HEK293T (cell line): Measurements from ENCODE around the gene ORC2.

Source experiments
- CTCF ChIA-PET: fragments of 350-600 bp; formaldehyde crosslinking; extraction: SDS; loops from one replicate; lab custom pipeline; 2021; ENCODE audit warnings: antibody characterized with exemption, inconsistent platforms; lab: Yijun Ruan, JAX
- POLR2A ChIA-PET: fragments of 350-600 bp; formaldehyde crosslinking; extraction: SDS; loops from one replicate; lab custom pipeline; 2020; ENCODE audit warnings: antibody characterized with exemption, inconsistent platforms; lab: Yijun Ruan, JAX
- DNase-seq: peaks from one replicate; pipeline ENCODE4 v3.0.0; 2012; ENCODE audit warnings: mixed read lengths; ENCODE audit errors: extremely low spot score
- ARNT ChIP-seq: fragments of 450-650 bp; IDR thresholded peaks from 2 replicates; pipeline ENCODE4 v1.6.1; 2017; ENCODE audit warnings: mild to moderate bottlenecking
- BHLHE40 ChIP-seq: fragments of 450-650 bp; IDR thresholded peaks from 2 replicates; pipeline ENCODE4 v1.6.1; 2016; ENCODE audit warnings: mild to moderate bottlenecking, moderate library complexity, borderline replicate concordance
- CTBP1 ChIP-seq: fragments of 450-650 bp; IDR thresholded peaks from 2 replicates; pipeline ENCODE4 v1.6.1; 2016; ENCODE audit warnings: borderline replicate concordance
- ELF4 ChIP-seq: fragments of 450-650 bp; IDR thresholded peaks from 2 replicates; pipeline ENCODE4 v1.6.1; 2017; ENCODE audit warnings: antibody characterized with exemption
- FOXA1 ChIP-seq: fragments of 450-650 bp; IDR thresholded peaks from 2 replicates; pipeline ENCODE4 v1.6.1; 2016; ENCODE audit warnings: mild to moderate bottlenecking
- FOXK2 ChIP-seq: fragments of 450-650 bp; IDR thresholded peaks from 2 replicates; pipeline ENCODE4 v1.6.1; 2016; ENCODE audit warnings: mild to moderate bottlenecking
- FOXM1 ChIP-seq: fragments of 450-650 bp; IDR thresholded peaks from 2 replicates; pipeline ENCODE4 v1.6.1; 2017; ENCODE audit warnings: mild to moderate bottlenecking, borderline replicate concordance
- HDGF ChIP-seq: fragments of 450-650 bp; IDR thresholded peaks from 2 replicates; pipeline ENCODE4 v1.6.1; 2017; ENCODE audit warnings: antibody characterized with exemption, borderline replicate concordance
- L3MBTL2 ChIP-seq: fragments of 450-650 bp; conservative IDR thresholded peaks from 2 replicates; pipeline ENCODE4 v1.6.1; 2016; ENCODE audit warnings: mild to moderate bottlenecking
- LEF1 ChIP-seq: fragments of 450-650 bp; IDR thresholded peaks from 2 replicates; pipeline ENCODE4 v1.6.1; 2017; ENCODE audit warnings: mild to moderate bottlenecking, borderline replicate concordance
- NFRKB ChIP-seq: fragments of 450-650 bp; IDR thresholded peaks from 2 replicates; pipeline ENCODE4 v1.6.1; 2016; ENCODE audit warnings: mild to moderate bottlenecking, moderate library complexity
- PKNOX1 ChIP-seq: fragments of 450-650 bp; IDR thresholded peaks from 2 replicates; pipeline ENCODE4 v1.6.1; 2016
- SP1 ChIP-seq: fragments of 450-650 bp; IDR thresholded peaks from 2 replicates; pipeline ENCODE4 v1.6.1; 2017
- SUZ12 ChIP-seq: fragments of 450-650 bp; IDR thresholded peaks from 2 replicates; pipeline ENCODE4 v1.6.1; 2016; ENCODE audit warnings: mild to moderate bottlenecking
- TARDBP ChIP-seq: fragments of 450-650 bp; IDR thresholded peaks from 2 replicates; pipeline ENCODE4 v1.6.1; 2016
- ZNF384 ChIP-seq: fragments of 450-650 bp; IDR thresholded peaks from 2 replicates; pipeline ENCODE4 v1.6.1; 2016

The ORC2 gene

DNA sequence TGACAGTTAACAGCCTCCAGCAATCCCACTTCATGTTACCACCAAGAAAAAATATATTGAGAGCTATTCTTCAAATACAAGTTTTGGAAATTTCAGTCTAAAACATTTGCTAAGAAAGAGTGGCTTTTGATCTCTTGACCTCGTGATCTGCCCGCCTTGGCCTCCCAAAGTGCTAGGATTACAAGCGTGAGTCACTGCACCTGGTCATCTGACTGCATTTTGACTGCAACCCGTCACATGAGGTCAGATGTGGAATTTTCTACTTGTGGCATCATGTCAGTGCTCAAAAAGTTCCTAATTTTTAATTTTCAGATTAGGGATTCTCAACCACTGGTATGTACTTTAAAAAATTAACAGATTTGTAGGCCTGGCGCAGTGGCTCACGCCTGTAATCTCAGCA is 89.9 kb downstream of the ORC2 start:
- no peak for TF ChIP-seq TARDBP
- TF ChIP-seq ZNF384, result no peak
- no peak for TF ChIP-seq SP1
- TF ChIP-seq ELF4, result no peak
- TF ChIP-seq L3MBTL2, result no peak
- no peak for TF ChIP-seq HDGF
- no peak for TF ChIP-seq ARNT
- TF ChIP-seq SUZ12, result no peak
- no peak for TF ChIP-seq FOXK2
- ChIA-PET POLR2A (no interaction called here), CTCF (no interaction called here)
- DNase-seq, result no peak

GRCh38 chr2:200871151-200871550 is 92.3 kb downstream of the ORC2 start:
- ChIA-PET CTCF (no interaction called here), POLR2A (interaction anchor here (1.2 kb wide), 1 partner anchor 18 kb away, joined by 4 read pairs; the partner anchor contains the start of genes NIF3L1 and PPIL3)
- no peak for DNase-seq
- TF ChIP-seq ZNF384 (no peak), FOXA1 (no peak), TARDBP (no peak), ARNT (no peak)

- DNase-seq, result no peak
- ChIA-PET POLR2A (interaction anchor here (1.1 kb wide), 1 partner anchor 20 kb away, joined by 3 read pairs; the partner anchor contains the start of gene NIF3L1), CTCF (no interaction called here)
- TF ChIP-seq FOXM1 (no peak), CTBP1 (no peak), FOXA1 (no peak), ZNF384 (no peak), FOXK2 (no peak), SUZ12 (no peak)
Observed at GRCh38 chr2:200869014-200869413, 94.4 kb downstream of the ORC2 start.

DNA sequence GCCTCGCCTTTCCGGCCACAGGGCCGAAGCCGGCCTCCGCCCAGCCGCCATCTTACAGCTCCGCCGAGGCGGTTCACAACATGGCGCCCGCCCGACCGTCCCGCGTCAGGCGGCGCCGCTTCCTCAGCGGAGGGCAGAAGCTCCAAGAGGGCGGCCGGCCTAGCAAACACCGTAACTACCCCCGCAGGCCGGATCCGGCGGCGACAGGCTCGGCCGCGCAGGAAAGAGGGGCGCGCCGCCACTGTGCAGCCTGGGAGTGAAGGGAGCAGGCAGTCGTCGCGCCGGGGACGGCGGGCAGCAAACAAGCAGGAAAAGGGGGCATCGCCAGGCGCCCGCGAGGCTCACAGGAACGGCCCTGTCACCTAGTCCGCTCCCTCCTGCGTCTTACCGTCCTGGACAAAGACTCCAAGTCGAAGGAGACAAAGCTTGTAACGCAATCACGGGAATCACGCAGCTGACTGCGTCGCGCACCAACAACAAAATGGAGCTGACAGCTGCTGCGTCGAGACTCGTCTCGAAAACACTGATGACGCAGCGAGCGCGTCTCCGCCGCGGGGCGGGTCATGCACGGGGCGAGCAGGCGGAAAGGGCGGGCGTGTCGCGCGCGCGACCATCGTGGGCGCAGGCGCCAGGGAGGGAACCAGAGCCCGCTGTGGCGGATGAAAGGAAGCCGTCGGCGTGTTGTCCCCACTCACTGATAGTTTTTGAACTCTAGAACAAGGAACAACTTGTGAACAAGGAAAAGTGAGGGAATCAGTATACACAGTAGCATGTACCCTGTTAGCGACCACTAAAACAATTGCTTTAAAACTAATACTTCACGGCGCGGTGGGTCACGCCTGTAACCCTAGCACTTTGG is 99.1 kb downstream of the ORC2 start, which contains the start of gene CLK1:
TSS of gene CLK1 (minus strand) at position 483 of the 859 bp plus-strand sequence. CDS start 2,796 bp downstream, outside the sequence.
- TF ChIP-seq L3MBTL2 (peak; percentile 74), ARNT (0 out of 2 replicates have a peak, but pooled peaks have one; percentile 2), TARDBP (peak; percentile 84), ELF4 (peak; percentile 58), NFRKB (peak; percentile 67), FOXA1 (no peak), HDGF (no peak), PKNOX1 (peak; percentile 74)
- DNase-seq, result peak; percentile 85
- ChIA-PET POLR2A (interaction anchor here (0.6 to 2.8 kb wide), 35 partner anchors 9 to 778 kb away, joined by 3 to 63 read pairs (median 4); partner anchors contain the start of genes CASP10, NIF3L1, ORC2 and PPIL3), CTCF (interaction anchor here (0.5 kb wide), 2 partner anchors 11 to 128 kb away, joined by 3 read pairs; no protein-coding TSS in a partner anchor)

DNA sequence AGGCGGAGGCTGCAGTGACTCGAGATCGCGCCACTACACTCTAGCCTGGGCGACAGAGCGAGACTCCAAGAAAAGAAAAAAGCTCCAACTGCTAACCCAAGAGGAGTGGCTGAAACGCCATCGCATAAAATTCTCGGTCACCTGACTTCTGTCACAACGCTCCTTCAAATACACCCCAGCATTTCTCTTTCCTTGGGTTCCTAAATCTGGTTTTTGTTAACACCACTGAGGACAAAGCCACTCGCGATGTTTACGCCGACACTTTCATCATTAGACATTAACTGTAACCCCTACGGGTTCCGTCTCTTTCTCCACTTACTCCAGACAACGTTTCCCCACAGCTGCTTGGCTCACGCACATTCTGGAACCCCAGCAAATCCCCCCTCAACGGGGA is 99.7 kb downstream of the ORC2 start:
- CTCF ChIA-PET, result interaction anchor here (0.5 kb wide), 1 partner anchor 127 kb away, joined by 3 read pairs; no protein-coding TSS in a partner anchor
- TF ChIP-seq FOXK2, result no peak
- no peak for DNase-seq
- POLR2A ChIA-PET, result interaction anchor here (0.6 to 2.8 kb wide), 27 partner anchors 12 to 779 kb away, joined by 3 to 63 read pairs (median 4); partner anchors contain the start of genes NIF3L1, ORC2, PPIL3 and SPATS2L

GRCh38 chr2:200862532-200863000 is 100.9 kb downstream of the ORC2 start:
- TF ChIP-seq LEF1 (no peak), ZNF384 (no peak), HDGF (no peak), FOXK2 (no peak), TARDBP (no peak), BHLHE40 (no peak), PKNOX1 (no peak), FOXA1 (no peak), FOXM1 (no peak), L3MBTL2 (no peak), ARNT (no peak), NFRKB (no peak), SUZ12 (no peak), ELF4 (no peak), SP1 (no peak), CTBP1 (no peak)
- DNase-seq, result no peak
- CTCF ChIA-PET, result no interaction called here
- POLR2A ChIA-PET, result interaction anchor here (1.0 to 2.8 kb wide), 2 partner anchors 27 kb away, joined by 4 to 63 read pairs; partner anchors contain the start of genes NIF3L1 and PPIL3
